ENCODE data around the gene KLHL30.

DNA sequence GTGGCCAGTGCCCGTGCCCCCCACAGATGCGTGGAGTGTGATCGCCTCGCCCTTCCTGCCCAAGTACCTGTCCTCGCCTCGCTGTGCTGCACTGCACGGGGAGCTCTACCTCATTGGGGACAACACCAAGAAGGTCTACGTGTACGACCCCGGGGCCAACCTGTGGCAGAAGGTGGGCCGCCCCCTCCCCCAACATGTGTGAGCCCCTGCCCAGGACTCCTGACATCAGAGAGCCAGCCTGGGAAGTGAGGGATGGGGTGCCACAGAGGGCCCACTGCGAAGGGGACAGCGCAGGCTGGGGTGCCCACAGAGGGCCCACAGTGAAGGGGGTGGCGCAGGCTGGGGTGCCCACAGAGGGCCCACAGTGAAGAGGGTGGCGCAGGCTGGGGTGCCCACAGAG lies 10.5 kb downstream of the KLHL30 start:
- TF ChIP-seq, protein P1, sequence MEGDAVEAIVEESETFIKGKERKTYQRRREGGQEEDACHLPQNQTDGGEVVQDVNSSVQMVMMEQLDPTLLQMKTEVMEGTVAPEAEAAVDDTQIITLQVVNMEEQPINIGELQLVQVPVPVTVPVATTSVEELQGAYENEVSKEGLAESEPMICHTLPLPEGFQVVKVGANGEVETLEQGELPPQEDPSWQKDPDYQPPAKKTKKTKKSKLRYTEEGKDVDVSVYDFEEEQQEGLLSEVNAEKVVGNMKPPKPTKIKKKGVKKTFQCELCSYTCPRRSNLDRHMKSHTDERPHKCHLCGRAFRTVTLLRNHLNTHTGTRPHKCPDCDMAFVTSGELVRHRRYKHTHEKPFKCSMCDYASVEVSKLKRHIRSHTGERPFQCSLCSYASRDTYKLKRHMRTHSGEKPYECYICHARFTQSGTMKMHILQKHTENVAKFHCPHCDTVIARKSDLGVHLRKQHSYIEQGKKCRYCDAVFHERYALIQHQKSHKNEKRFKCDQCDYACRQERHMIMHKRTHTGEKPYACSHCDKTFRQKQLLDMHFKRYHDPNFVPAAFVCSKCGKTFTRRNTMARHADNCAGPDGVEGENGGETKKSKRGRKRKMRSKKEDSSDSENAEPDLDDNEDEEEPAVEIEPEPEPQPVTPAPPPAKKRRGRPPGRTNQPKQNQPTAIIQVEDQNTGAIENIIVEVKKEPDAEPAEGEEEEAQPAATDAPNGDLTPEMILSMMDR (IDR thresholded peaks at IDR 0.05) = no peak
- no peak for TF ChIP-seq POLR2A (IDR thresholded peaks at IDR 0.05)
